Rectal smooth muscle tissue (tissue), 1 donor: Measurements from ENCODE around the gene MRAP.
A peak's percentile ranks its signal among the peaks of the same experiment; 100 is the strongest.

ENCODE experiments used
- H3K27ac ChIP-seq: one replicate; pipeline ENCODE4 v1.7.0; 2013; ENCODE audit warnings: low read depth, low read length, inconsistent platforms
- H3K27me3 ChIP-seq: one replicate; pipeline ENCODE4 v1.7.0; 2013; ENCODE audit warnings: low read length; ENCODE audit not compliant: control insufficient read depth, insufficient read depth
- H3K36me3 ChIP-seq: one replicate; pipeline ENCODE4 v1.7.0; 2013; ENCODE audit warnings: low read length; ENCODE audit not compliant: control insufficient read depth, insufficient read depth
- H3K4me1 ChIP-seq: one replicate; pipeline ENCODE4 v1.7.0; 2013; ENCODE audit warnings: low read length; ENCODE audit not compliant: control insufficient read depth, insufficient read depth
- H3K4me3 ChIP-seq: one replicate; pipeline ENCODE4 v1.7.0; 2013; ENCODE audit warnings: low read length
- H3K9ac ChIP-seq: one replicate; pipeline ENCODE4 v1.7.0; 2013; ENCODE audit warnings: low read length

Gene MRAP

DNA sequence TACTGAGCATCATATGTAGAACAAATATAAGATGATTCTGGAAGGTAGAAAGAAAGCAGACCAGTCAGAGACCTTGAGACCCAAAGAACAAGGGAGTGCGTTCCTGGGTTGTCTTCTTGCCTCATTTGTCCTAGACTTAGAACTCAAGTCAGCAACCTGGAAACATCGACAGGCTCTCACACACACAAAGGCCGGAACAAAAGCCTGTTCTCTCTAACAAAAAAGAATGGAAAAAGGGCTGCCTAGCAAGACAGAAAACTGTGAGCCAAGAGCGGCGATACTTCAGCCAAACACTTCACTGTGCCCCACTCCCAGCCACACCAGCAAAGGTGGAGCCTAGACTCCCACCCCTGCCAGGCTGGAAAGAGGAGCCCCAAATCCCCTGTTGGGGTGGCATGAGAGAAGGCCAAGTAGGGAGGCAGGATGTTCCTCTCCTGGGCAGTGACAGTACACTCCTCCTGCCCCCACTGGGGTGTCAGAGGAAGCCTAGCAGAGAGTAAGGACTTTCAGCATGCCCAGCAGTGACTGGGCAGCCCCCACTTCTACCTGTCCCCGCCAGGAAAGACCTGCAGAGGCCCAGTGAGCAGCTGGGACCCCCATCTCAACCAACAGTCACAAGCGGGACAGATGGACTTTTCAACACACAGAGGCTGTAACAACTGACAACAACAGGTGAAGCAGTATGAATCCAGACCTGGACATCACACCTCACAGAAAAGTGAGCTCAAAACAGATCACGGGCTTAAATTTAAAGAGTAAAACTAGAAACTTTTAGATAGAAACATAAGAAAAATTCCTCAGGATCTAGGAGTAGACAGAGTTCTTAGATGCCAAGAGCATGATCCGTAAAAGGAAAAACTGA, 33.0 kb downstream of the MRAP start:
- Histone ChIP-seq H3K9ac (no peak overlapping the region), H3K4me1 (peaks cover 8% of the 10 kb centered on the region)

DNA sequence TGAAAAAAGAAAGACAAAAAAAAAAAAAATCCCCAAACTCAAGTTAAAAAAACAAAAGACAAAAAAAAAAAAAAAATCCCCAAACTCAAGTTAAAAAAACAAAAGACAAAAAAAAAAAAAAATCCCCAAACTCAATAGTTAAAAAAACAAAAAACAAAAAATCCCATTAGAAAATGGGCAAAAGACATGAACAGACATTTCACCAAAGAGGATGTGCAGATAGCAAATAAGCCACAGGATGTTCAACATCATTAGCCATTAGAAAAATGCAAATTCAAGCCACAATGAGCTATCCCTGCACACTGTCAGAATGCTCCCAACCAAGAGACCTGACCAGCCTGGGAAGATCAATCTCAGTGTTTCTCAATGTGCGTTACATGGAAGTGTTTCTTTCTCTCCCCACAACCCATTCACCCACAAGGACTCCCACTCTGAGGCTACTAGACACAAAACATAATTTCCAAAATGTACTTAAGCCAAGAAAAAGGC, 33.9 kb downstream of the MRAP start:
- no peak overlapping the region for H3K27ac ChIP-seq
- no peaks in the 10 kb centered on the region for H3K27me3 ChIP-seq
- H3K4me1 ChIP-seq, result peaks cover 8% of the 10 kb centered on the region
- no peak overlapping the region for H3K4me3 ChIP-seq
- H3K9ac ChIP-seq, result no peak overlapping the region
- H3K36me3 ChIP-seq, result peaks cover 27% of the 10 kb centered on the region

More for the DNA sequence above, 33.0 kb downstream of the MRAP start:
- Histone ChIP-seq H3K27me3 (no peaks in the 10 kb centered on the region), H3K27ac (no peak overlapping the region), H3K36me3 (peaks cover 22% of the 10 kb centered on the region), H3K4me3 (no peak overlapping the region)

DNA sequence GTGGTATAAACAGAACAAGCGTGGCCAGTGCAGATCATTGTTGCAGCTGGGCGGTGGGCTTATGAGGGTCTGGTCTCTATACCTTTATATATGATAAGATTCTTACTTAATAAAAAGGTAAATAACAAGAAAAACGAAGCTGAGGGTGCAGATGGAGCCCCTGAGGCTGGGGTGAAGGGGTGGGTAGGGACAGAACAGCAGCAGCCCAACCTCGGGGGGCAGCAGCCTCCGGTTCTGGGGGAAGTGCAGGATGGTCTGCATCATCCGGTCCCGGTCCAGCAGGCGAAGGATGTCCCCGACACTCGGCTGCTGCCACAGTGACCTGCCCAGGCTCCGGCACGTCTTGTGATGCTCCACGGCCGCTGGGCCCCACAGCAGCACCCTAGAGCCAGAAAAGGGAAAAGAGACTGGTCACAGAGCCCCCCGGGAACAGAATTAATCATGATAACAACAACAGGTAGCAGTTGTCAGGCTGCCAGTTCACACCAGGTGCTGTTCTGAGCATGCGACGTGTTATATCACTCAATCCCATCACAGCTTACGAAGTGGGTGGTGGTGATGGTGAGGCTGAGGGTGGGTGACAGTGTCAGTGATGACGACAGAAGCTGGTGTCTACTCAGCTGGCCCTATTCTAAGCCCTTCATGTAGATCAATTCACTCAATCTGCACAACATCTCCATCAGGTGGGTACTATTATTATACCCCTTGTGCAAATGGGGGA, 35.5 kb downstream of the MRAP start:
- no peak overlapping the region for H3K4me3 ChIP-seq
- H3K36me3 ChIP-seq, result peaks cover 31% of the 10 kb centered on the region
- H3K4me1 ChIP-seq, result peaks cover 1% of the 10 kb centered on the region
- H3K27ac ChIP-seq, result no peak overlapping the region
- no peaks in the 10 kb centered on the region for H3K27me3 ChIP-seq
- no peak overlapping the region for H3K9ac ChIP-seq

DNA sequence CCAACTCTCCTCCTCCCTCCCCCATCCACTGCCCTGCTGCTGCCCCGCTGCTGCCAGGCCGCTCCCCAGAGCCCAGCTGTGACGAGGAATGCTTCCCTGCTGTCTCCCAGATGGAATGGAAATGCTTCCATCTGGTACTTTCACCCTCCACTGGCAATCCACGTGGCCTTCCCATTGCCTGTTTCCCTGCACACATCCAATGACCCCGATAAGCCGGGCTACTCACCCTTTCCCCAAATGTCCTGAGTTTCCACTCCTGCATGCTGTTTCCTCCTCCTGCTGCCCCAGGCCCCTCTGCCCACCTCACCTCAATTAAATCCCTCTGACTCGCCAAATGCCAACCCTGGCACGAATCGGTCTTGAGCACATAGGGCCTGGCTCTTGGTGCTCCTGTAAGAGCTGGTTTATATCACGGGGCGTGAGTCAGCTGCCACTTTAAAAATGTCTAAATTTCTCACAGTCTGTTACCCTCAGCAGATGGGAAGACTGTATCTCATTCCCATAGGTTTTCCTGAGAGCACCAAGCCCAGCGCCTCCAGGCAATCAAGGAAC, 36.4 kb downstream of the MRAP start:
- Histone ChIP-seq H3K27ac (peak overlapping the region; percentile 12), H3K27me3 (no peaks in the 10 kb centered on the region), H3K4me3 (no peak overlapping the region), H3K9ac (no peak overlapping the region), H3K36me3 (peaks cover 34% of the 10 kb centered on the region), H3K4me1 (no peaks in the 10 kb centered on the region)

DNA sequence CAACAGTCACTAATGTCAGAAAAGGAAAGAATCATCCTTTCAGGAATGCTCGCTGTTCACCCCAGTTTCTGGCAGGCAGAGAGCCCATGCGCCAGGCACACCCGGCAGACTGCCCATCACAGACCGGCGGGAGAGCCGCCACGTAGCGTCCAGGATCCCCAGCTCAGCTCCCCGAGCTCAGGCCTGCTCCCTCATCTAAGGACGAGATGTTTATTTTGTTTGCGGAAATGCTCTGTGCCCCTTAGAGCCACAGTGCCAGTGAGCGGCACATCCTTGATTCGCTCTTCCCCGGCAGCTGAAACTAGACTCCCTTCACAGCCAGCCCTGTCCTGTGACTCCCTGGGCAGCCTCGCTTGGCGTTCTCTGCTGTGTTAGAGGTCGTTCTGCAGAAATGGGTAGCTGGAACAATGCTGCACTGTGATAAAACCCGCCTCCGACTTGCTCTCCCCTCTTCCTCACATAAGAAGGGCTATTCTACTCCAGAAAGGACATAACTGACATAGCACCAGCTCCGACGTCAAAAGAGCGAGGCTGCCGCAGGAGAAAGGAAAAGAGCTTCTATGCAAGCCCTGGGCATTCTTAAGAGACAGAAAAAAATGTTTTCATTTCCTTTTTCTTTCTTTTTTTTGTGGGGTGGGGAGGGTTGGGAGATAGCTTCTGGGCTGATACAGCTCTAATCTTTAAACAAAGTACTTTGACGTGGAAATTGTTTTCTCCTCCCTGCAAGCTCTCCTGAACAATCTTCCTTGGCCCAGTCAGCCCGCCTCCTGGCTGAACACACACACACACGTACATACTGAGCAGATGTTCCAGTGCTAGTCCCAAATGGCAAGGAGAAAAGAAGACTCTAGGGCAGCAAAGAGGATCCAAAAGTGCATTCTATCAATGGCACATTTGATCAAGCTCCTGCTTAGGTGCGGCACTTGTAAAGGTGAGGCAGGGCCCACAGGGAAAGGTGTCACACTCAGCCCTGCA, 37.2 kb downstream of the MRAP start:
- no peak overlapping the region for H3K4me3 ChIP-seq
- H3K4me1 ChIP-seq, result no peaks in the 10 kb centered on the region
- H3K27me3 ChIP-seq, result no peaks in the 10 kb centered on the region
- H3K36me3 ChIP-seq, result peaks cover 40% of the 10 kb centered on the region
- no peak overlapping the region for H3K9ac ChIP-seq
- peak overlapping the region; percentile 30 for H3K27ac ChIP-seq

DNA sequence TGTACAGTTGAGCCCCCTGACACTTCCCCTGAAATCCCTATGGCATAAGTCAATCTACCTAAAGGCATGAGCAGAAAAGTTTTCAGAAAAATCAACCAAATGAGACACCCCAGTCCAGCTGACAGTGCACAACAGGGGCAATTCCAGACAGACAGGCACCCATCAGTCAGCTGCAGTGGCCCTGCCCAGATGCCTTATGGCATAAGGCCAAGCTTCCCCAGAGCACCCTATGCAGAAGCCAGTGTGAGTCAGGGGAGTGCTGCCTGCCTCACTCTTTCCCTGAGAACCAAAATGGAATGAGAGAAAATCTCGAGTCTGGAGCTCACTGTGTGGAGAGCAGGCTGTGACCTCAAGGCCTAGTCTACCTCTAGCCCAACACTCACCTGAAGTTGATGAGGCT, 38.1 kb downstream of the MRAP start:
- no peak overlapping the region for H3K27ac ChIP-seq
- peaks cover 44% of the 10 kb centered on the region for H3K36me3 ChIP-seq
- H3K9ac ChIP-seq, result no peak overlapping the region

DNA sequence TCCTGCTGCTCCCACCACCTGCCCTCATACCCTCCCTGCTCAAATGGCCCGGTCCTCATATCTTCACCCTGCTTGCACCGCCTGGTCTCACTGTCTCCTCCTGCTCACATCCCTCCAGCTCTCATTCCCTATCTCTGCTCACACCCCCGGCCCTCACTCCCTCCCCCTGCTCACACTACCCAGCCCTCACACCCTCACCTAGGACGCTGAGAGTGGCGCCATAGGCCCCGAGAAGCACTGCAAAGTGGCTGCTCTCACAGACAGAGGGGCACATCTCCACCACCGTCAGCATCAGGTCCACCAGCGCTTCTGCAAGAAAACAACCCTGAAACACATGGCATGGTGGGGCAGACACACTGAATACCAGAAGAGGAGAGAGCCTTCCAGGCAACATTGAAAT, 38.6 kb downstream of the MRAP start:
- H3K4me1 ChIP-seq, result no peaks in the 10 kb centered on the region
- H3K9ac ChIP-seq, result no peak overlapping the region
- no peak overlapping the region for H3K4me3 ChIP-seq
- peaks cover 44% of the 10 kb centered on the region for H3K36me3 ChIP-seq
- no peak overlapping the region for H3K27ac ChIP-seq
- no peaks in the 10 kb centered on the region for H3K27me3 ChIP-seq

More for the DNA sequence above, 38.1 kb downstream of the MRAP start:
- Histone ChIP-seq H3K27me3 (no peaks in the 10 kb centered on the region), H3K4me1 (no peaks in the 10 kb centered on the region), H3K4me3 (no peak overlapping the region)

DNA sequence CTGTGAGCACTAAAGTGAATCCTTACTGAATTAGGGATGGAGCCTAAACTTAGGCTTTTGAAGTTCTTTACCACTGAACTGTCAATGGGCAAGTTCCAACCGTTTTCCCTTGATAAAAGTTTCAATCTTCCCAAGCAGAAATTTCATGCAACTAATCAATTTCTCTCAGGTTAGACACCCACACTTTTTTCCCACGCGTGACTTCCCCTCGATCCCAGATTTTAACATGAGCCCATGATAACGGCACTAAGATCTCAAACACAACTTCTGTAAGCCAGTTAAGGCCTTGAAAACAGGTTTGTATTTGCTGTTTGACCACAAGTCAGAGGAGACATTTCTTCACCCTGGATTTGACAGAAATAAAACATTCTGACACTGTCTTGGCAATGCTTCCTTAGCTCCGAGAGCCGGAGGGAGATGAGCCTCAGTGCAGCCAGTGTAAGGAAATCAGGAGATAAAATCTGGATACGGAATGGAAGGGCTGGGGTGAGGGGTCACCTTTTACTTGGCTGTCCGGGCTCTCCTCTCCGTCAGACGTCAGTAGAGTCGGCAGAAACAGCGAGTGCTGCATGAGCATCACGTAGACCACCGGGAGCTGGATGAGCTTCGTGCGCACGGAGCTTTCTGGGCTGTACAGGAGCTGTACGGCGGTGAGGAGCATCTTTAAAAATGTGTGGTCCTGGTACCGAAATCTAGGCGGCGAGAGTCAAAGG, 39.7 kb downstream of the MRAP start:
- Histone ChIP-seq H3K4me3 (no peak overlapping the region), H3K27me3 (no peaks in the 10 kb centered on the region), H3K9ac (no peak overlapping the region), H3K4me1 (no peaks in the 10 kb centered on the region), H3K27ac (no peak overlapping the region), H3K36me3 (peaks cover 41% of the 10 kb centered on the region)

DNA sequence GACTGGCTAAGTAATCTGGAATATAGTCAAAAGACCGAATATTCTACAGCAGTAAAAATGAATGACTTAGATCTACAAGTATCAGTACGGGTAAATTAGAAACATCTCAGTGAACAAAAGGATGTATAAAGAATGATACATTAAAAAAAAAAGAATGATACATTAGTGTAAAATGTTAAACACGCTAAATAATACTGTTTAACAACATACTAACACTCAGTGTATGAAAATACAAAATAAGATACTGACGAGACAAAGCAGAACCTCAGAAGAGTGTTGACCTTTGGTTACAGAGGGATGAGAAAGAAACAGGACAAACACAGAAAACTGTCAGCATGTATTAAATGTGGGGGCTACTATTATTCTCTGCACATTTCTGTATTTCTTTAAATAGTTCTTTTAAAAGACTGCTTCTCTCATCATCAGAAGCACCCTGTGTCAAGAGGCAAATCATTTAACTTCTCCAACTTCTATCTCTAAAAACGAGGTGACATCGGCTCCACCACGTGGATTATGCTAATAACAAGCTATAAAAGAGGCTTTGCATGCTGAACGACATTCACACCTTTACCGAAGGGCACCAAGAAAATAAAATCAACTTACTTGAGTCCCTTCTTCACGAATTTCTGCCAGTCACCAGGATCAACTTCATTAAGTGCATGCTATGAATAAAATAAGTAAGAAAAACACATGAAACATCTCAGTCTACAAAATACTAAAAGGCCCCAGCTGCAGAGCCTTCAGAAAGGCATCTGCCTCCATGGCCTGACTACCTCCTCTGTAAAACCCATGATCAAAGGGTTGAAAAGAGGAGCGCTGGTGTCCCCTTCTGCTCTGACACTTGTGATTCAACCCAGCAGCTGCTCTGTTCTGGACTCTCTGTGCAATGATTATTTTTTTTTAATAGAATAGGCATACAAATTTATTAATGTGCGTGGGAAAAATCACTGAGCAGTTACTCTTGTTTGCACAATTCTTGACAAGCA, 42.5 kb downstream of the MRAP start:
- no peak overlapping the region for H3K4me3 ChIP-seq
- no peak overlapping the region for H3K9ac ChIP-seq
- H3K4me1 ChIP-seq, result no peaks in the 10 kb centered on the region
- no peaks in the 10 kb centered on the region for H3K27me3 ChIP-seq
- H3K36me3 ChIP-seq, result peaks cover 47% of the 10 kb centered on the region
- H3K27ac ChIP-seq, result no peak overlapping the region

DNA sequence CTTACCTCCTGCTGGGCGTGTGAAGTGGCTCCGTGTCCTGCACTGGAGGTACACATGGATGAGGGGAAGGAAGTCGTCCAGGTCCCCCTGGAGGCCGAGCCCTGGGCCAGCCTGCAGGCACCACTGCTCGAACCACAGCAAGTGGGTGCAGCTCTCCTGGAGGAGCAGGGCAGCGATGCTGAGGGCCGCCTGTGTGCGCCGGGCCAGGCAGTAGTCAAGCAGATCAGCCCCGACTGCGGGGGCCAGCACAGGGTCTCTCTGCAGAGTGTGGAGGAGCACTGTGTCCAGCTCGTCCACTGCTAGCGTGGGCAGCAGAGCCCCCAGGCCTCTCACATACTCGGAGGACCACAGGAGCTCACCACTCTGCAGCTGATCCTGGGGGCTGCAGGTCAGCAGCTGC, 48.3 kb downstream of the MRAP start:
- H3K9ac ChIP-seq, result no peak overlapping the region
- H3K27me3 ChIP-seq, result no peaks in the 10 kb centered on the region
- no peaks in the 10 kb centered on the region for H3K4me1 ChIP-seq
- H3K4me3 ChIP-seq, result no peak overlapping the region
- H3K27ac ChIP-seq, result no peak overlapping the region
- H3K36me3 ChIP-seq, result peaks cover 52% of the 10 kb centered on the region
